ENCODE results near the gene ART1. TPM values are rescaled to one million over a fixed set of nuclear protein-coding genes. Genes with fewer than 3 reads are reported as not detected.

The ART1 gene
- total and polyA plus RNA-seq, 2 of the 4 experiments (the other 2 are of a cell fraction) = not detected

DNA sequence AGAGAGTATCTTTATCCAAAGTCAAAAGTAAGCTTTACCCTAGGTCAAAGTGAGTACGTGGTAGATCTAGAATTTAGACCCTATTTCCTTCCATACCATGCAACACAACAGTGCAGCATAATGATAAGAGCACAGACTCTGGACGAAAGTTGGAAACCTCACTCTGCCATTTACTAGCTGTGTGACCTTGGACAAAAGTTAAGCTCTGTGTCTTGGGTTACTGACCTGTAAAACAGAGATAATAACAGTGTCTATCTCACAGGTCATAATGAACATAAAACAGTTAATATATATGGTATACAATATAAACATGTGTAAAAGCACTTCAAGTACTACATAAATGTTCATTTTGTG, 39.9 kb downstream of the ART1 start:
- in situ Hi-C loops (cut with MboI; ENCODE audit: low sequenced_read_pairs) (no loop called here), intact Hi-C loops (cut with micrococcal nuclease) (no loop called here), dilution Hi-C loops (cut with HindIII; ENCODE audit: low sequenced_read_pairs, unreplicated experiment) (no loop called here)
- Histone ChIP-seq H3K9me1 (ENCODE audit: insufficient read depth, low read length) (peaks cover 4% of the 10 kb centered on the region), H4K8ac (ENCODE audit: low read depth in 2 of 2, low read length in 2 of 2) (no peak overlapping the region), H4K20me1 (ENCODE audit: insufficient read depth, low read length) (0 out of 2 replicates have a peak, but pooled peaks cover 2% of the 10 kb centered on the region), H3K23ac (ENCODE audit: low read depth, low read length) (no peak overlapping the region), H4K91ac (ENCODE audit: insufficient read depth, low read depth, low read length) (no peak overlapping the region), H3K14ac (replicated peaks; ENCODE audit: low read depth, low read length) (no peak overlapping the region), H2AK5ac (ENCODE audit: low read depth, low read length) (no peak overlapping the region), H3K18ac (ENCODE audit: low read depth, low read length) (no peak overlapping the region), H2BK5ac (ENCODE audit: low read depth, low read length, poor library complexity, severe bottlenecking) (no peak overlapping the region), H3K4ac (ENCODE audit: low read depth, low read length) (no peak overlapping the region), H3K27ac (ENCODE audit: insufficient read depth, low read length) (no peak overlapping the region), H3K9me3 (ENCODE audit: control insufficient read depth, insufficient read depth, low read length) (no peaks in the 10 kb centered on the region), H3K56ac (ENCODE audit: extremely low read depth, insufficient read depth, low read length) (no peak overlapping the region), H2BK15ac (ENCODE audit: low read depth, low read length) (no peak overlapping the region), H2BK20ac (ENCODE audit: low read depth, low read length) (no peak overlapping the region), H3K4me2 (ENCODE audit: low read depth, low read length) (no peak overlapping the region), H3K4me1 (ENCODE audit: control insufficient read depth, insufficient read depth, low read length) (peaks cover 3% of the 10 kb centered on the region; the same call in 1 of the 2 replicates), H2AFZ (replicated peaks; ENCODE audit: low read length, poor library complexity) (no peak overlapping the region), H3K4me3 (ENCODE audit: insufficient read depth, low read depth, low read length) (no peak overlapping the region), H3K36me3 (ENCODE audit: control insufficient read depth, insufficient read depth, low read length) (peaks cover 60% of the 10 kb centered on the region), H3K9ac (ENCODE audit: low read depth, low read length) (no peak overlapping the region), H4K5ac (ENCODE audit: low read depth, low read length) (no peak overlapping the region), H3K79me1 (ENCODE audit: low read depth in 1 of 2, low read length in 2 of 2) (peaks cover 5 to 17% of the 10 kb centered on the region in 2 experiments; a peak in 3 of 4 replicates), H3K27me3 (ENCODE audit: control insufficient read depth, insufficient read depth, low read length) (no peaks in the 10 kb centered on the region), H2BK120ac (ENCODE audit: low read depth, low read length) (no peak overlapping the region), H2AK9ac (replicated peaks; ENCODE audit: low read depth, low read length, poor library complexity) (no peak overlapping the region)
- ATAC-seq (ENCODE audit: low read depth) (no peak), DNase-seq (no peak)
- CTCF ChIA-PET = interaction anchor here (1.3 kb wide), 1 partner anchor 123 kb away, joined by 5 read pairs; no protein-coding TSS in a partner anchor
- no TSS peak for BruUV-seq (replicated peaks)
- TF ChIP-seq, protein P1, sequence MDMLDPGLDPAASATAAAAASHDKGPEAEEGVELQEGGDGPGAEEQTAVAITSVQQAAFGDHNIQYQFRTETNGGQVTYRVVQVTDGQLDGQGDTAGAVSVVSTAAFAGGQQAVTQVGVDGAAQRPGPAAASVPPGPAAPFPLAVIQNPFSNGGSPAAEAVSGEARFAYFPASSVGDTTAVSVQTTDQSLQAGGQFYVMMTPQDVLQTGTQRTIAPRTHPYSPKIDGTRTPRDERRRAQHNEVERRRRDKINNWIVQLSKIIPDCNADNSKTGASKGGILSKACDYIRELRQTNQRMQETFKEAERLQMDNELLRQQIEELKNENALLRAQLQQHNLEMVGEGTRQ (IDR thresholded peaks at IDR 0.05; ENCODE audit: low read depth, low read length) = no peak
- TF ChIP-seq, protein P2, sequence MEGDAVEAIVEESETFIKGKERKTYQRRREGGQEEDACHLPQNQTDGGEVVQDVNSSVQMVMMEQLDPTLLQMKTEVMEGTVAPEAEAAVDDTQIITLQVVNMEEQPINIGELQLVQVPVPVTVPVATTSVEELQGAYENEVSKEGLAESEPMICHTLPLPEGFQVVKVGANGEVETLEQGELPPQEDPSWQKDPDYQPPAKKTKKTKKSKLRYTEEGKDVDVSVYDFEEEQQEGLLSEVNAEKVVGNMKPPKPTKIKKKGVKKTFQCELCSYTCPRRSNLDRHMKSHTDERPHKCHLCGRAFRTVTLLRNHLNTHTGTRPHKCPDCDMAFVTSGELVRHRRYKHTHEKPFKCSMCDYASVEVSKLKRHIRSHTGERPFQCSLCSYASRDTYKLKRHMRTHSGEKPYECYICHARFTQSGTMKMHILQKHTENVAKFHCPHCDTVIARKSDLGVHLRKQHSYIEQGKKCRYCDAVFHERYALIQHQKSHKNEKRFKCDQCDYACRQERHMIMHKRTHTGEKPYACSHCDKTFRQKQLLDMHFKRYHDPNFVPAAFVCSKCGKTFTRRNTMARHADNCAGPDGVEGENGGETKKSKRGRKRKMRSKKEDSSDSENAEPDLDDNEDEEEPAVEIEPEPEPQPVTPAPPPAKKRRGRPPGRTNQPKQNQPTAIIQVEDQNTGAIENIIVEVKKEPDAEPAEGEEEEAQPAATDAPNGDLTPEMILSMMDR (conservative IDR thresholded peaks at IDR 0.05; ENCODE audit: low read depth, low read length) = no peak
- TF ChIP-seq RFX5 (IDR thresholded peaks at IDR 0.05; ENCODE audit: low read depth, low read length) (no peak), BHLHE40 (IDR thresholded peaks at IDR 0.05; ENCODE audit: low read depth, low read length) (no peak), CEBPB (IDR thresholded peaks at IDR 0.05; ENCODE audit: low read depth, low read length) (no peak), CHD1 (IDR thresholded peaks at IDR 0.05; ENCODE audit: low read depth, low read length) (no peak), FOS (IDR thresholded peaks at IDR 0.05; ENCODE audit: low read depth, low read length) (no peak), RCOR1 (IDR thresholded peaks at IDR 0.05; ENCODE audit: insufficient replicate concordance, low read length) (no peak), NFE2L2 (IDR thresholded peaks at IDR 0.05; ENCODE audit: low read depth, low read length) (no peak), RAD21 (IDR thresholded peaks at IDR 0.05; ENCODE audit: low read length) (no peak)
- TF ChIP-seq, protein P3, sequence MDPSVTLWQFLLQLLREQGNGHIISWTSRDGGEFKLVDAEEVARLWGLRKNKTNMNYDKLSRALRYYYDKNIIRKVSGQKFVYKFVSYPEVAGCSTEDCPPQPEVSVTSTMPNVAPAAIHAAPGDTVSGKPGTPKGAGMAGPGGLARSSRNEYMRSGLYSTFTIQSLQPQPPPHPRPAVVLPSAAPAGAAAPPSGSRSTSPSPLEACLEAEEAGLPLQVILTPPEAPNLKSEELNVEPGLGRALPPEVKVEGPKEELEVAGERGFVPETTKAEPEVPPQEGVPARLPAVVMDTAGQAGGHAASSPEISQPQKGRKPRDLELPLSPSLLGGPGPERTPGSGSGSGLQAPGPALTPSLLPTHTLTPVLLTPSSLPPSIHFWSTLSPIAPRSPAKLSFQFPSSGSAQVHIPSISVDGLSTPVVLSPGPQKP (IDR thresholded peaks at IDR 0.05; ENCODE audit: borderline replicate concordance, low read depth, low read length) = no peak
- POLR2A ChIA-PET (ENCODE audit: unreplicated experiment) = no interaction called here
- WGBS, 2 experiments (ENCODE audit: extremely low coverage in 2 of 2, insufficient read length in 1 of 2) = no CpG with 5 or more reads among the region's 2 CpGs

Measured in IMR-90 (cell line).